ENCODE results near the gene ADAM23.

The ADAM23 gene

DNA sequence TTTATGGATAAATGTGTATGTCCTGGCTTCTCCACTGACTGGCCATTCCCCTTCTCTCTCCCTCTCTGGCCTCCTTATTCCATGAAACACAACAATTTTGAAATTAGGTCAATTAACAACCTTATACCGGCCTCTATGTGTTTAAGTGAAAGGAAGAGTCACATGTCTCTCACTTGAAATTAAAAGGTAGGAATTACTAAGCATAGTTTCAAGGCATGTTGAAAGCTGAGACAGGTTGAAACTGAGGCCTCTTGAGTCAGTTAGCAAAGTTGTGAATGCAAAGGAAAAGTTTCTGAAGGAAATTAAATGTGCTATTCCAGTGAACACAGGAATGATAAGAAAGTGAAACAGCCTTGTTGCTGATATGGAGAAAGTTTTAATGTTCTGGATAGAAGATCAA is 69.7 kb downstream of the ADAM23 start:
- DNase-seq = no peak

DNA sequence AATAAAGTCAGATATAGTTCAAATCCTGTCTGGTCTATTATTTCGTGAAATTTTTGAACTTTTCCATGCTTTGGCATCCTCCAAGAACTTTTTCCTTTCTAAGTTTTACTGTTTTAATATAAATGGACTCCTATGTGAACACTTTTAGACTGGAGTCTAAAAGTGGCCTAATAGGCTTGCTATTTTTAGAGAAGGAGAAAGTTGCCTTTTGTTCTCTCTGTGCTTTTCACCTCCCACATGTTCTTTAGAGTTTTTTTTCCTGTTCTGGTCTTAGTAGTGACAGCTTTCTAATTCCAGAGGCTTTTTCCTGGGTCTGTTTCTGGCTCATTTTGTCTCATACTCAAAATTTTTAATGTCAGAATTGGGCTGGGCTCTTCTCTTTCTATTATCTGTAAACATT is 72.2 kb downstream of the ADAM23 start:
- no peak for DNase-seq

DNA sequence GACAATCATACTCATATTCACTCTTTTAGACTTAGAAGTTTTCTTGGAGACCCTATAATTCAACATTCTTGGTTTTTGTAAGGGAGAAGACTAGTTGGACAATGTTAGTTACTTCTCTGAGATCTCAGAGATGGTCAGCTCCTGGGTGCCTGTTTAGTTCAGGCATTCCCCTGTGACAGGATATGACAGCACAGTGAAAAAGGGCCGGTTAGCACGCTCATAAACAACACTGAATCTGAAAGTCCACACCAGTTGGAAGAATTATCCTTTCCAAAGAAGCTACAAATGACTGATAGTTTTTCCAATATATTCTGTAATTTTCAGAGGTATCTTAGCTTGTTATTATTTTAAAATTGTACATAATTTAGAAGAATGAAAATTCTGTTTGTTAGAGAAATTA is 75.7 kb downstream of the ADAM23 start:
- no peak for DNase-seq

DNA sequence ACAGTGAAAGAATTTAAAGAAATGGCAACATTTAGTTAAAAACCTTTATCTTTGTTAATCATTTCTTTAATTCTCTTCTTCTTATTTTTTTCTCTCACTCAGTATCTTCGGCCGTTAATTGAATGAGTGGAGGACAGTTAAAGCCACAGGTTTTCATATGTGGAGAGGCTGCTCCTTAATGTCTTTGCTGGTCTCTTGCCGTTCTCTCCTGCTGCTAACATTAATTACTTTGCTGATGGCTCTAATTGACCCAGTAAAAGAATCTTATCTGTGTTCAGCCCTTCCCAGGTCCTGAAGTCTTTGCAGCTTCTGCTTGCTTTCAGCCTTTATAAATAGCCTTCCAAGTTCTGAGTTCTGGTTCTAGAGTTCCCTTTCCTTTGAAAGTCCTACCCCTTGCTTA is 77.1 kb downstream of the ADAM23 start:
- no peak for DNase-seq

DNA sequence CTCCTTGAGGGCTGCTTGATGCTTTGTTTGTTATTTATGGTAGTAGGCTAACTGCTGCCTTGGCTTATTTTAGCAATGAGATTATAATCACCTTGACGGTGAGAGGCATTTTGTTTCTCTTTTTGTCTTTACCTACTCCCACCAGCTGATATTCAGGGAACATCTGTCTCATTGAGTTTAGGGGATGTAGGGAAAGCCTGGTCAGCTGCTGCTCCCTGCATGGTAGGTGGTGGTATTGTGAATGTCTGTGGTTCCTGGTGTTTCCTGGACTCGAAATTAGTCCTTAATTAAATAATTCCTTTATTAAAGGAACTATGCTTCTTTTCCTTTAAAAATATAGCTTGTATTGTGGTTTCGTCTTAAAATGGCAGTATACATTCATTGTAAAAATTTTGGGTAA is 77.8 kb downstream of the ADAM23 start:
- DNase-seq = no peak

DNA sequence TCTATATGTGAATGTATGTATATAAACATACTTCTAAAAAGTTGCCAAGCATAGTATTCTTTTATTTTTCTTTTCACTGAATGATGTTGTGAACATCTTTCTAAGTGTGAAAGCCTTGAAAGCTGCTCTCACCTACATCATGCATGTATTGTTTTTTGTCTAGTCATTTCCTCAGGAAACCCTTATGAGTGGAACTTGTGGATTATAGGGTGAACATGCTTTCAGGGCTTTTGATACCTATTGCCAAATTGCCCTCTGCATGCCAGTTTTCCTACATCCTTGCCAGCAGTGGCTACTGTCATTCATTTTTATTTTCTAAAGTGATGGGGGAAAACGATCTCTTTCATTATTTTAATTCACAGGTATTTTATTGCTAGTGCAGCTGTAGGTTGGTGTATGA is 78.3 kb downstream of the ADAM23 start:
- DNase-seq = no peak

DNA sequence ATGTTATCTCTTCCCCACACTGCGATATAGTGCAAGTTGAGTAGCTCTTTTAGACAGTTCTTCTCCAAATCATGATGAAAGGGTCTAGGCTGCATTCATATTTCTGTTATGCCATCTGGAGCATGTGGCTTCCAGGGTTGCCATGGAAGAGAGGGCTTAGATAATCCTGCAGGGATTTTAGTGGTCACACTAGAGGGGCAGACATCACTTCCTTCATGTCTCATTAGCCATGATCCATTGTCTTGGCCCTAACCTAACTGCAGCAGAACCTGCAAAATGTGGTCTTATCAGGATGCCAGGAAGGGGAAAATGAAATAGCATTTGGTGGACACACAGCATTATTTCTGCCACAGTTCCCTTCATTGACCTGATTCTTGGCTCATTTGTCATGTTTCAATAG is 83.1 kb downstream of the ADAM23 start:
- no peak for DNase-seq

DNA sequence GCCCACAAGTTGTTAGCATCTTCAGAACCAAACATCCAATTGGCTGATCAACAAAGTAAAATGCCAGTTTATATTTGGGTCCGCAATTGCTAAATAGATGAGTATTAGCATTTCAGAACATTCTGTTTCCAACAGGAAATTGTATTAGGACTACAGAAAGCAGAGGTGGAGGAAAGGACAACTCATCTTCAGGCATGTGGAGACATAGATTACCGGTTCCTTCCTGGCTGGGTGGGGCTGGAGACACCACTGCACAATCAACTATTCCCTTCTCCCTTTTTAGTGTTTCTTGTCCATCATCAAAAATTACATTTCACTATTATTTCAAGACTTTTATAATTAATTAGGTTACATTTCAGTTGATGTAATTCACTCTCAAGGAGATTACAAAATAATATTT is 83.8 kb downstream of the ADAM23 start:
- no peak for DNase-seq

DNA sequence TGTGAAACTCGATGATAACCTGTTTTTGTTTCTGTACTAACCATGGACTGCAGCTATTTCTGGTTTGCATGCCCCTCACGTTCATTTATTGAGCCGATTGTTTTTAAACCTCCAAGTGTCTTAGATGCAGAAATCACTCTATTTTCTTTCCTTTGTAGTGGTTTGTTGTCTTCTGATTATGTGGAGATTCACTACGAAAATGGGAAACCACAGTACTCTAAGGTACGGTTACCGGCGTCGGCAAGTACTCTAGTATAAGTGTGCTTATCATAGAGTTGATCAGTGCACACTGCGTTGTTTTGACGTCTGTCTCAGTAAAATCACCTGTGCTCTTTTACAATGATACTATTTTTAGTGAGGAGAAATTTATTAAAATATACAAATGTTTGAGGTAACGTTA is 87.4 kb downstream of the ADAM23 start:
- DNase-seq = peak; percentile 26

DNA sequence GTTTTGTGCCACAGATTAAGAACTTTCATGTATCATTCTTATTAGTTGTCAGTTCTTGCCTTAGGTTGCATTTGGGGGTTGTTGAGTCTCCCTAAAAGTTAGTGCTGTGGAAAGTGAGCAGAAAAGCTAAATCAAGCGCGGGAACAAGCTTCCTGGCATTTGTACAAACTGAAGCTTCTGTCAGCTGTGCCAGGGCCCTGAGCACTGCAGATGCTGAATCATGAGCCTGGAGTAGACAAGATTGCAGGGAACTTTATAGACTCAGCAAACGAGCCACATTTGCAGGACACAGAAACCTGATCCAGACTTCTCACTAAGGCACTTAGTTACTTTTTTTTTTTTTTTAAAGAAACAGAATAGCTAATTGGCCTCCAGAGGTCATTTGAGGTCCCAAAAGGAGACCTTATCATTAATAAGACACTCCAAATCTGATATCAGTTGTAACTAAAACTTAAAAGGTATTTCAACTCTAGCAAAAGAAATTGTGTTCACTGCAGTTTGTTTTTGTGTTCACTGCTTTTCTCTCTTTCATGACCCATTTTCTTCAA is 88.7 kb downstream of the ADAM23 start:
- DNase-seq = no peak

DNA sequence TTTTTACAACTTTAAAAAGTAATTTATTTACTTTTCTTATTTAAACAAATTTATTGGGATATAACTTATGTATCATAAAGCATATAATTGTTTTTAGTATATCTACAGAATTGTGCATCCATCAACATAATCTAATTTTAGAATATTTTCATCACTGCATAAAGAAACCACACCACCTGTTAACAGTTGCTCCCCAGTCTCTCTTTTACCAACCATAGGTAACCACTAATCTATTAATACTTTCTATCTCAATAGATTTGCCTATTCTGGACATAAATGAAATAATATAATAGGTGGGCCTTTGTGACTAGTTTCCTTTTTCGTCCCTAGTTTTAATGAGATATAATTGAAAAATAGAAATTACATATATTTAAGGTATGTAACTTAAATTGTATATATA is 90.6 kb downstream of the ADAM23 start:
- no peak for DNase-seq

DNA sequence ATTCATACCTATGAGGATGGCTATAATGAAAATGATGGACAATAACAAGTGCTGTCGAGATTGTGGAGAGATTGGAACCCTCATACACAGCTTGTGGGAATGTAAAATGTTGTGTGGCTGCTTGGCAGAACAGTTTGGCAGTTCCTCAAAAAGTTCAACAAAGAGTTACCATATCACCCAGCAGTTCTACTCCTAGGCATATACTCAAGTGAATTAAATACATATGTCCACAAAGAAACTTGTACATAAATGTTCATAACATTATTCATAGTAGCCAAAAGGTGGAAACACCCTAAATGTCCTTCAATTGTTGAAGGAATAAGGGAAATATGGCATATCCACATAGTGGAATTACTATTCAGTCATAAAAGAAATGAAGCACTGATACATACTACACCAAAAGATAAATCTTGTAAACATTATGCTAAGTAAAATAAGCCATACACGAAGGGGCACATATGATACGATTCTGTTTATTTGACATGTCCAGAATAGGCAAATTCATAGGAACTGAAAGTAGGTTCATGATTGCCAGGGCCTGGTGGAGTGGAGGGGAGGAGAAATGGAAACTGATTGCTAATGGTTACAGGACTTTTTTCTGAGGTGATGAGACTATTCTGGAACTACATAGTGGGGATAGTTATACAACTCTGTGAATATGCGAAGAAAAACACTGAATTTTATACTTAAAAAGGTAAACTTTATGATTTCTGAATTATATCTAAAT is 92.1 kb downstream of the ADAM23 start:
- no peak for DNase-seq

DNA sequence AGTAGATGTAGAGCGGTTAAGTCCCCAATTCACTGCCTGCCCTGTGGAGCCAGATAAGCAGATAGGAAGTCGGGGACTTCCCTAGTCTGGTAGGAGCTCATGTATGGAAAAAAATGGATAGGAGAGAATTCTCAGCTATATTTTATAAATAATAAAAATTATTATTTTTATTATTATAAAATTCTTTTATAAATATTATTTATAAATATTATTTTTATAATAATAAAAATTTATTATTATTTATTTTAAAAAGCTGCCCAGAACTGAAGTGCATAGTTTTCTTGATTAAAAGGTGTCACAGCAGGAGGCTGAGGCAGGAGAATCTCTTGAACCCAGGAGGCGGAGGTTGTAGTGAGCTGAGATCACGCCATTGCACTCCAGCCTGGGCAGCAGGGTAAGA is 97.4 kb downstream of the ADAM23 start:
- DNase-seq = no peak

DNA sequence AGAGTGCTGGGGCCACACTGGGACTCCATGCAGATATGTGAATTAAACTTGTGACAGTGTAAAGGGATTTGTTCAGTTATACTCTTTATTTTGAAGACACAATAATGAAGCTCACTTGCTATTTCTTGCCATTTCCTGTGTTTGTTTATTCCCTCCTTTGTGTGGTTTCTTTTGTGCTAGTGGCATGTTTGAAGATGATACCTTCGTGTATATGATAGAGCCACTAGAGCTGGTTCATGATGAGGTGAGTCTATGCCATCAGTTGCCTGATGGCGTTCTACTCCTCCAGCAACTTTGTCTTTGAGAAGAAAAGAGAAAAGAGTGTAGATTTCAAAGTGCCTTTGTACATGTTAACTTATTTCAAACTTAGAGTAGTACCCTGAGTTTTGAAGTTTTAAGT is 99.7 kb downstream of the ADAM23 start:
- no peak for DNase-seq

DNA sequence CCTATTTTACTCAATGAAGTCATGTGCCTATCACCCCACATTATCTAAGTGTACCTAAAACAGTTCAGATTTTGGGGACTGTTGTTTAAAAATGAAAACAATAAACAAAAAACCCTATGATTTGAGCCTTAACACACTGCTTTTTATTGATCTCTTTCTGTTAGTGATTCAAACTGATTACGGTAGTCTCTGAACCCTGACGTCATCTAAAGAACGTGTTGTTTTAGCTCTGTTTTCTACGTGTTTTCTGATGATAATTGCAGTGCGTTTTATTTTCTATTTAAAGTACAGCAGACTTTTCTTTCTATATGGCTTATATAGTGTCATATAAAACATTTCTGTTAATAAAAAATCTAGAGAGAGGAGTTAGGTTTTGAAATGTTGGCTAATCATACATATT is 105.1 kb downstream of the ADAM23 start:
- no peak for DNase-seq

DNA sequence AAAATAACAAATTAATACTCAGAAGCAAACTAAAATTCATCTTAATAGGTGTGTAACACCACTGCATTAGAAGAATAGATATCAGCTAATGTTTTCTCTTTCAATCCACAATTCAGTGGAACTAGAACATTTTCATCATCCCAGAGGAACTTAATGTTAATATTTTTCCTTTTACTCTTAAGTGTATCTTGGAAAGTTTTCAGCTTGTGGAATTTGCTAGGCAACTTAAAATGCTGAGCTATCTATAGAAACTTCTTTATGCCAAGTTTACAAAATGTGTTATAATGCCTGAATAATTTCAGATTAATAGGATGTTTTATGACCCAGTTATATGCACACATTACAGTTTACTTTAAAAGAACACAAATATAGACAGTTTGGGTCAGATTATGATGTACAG is 112.4 kb downstream of the ADAM23 start:
- DNase-seq = no peak

DNA sequence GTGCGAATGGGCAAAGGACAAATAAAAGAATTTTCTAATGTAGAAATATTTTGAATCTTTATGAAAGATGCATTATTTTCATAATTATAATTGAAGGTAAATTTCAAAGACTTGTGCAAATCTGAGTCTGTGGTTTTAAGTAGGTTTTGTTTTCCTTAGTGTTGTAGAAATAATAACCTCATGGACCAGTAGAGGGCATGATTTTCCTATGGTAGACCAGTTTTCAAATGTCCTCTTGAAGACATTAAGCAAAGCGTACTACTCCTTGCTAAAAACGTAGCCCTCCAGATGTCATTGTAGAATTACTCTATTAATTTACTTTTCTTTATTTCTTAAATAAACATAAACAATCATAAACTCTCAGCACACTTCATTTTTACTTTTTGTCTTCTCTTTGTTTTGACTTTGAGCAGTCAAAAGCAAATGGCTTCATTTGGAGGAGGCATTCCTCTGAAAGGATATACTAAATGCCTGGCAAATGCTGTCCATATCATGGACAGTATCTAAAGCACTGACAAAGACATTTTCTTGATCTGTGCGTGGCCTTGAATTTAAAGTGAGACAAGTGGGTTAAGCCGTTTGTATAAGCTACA is 113.1 kb downstream of the ADAM23 start:
- DNase-seq = no peak

DNA sequence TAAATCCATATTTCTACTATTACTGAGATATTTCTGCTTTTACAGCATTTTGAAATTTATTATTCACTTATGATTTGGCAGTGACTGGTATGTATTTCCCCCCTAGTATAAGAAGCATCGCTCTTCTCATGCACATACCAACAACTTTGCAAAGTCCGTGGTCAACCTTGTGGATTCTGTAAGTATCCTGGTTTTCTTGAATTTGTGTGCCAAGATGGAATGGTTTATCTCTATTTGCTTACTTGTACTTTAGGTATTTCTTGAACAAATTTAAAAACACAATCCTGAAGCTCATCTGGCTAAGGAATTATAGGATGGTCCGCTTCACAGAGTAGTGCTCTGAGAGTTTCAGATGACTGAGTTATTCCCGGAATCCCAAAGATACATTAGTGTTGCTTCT is 114.0 kb downstream of the ADAM23 start:
- no peak for DNase-seq

DNA sequence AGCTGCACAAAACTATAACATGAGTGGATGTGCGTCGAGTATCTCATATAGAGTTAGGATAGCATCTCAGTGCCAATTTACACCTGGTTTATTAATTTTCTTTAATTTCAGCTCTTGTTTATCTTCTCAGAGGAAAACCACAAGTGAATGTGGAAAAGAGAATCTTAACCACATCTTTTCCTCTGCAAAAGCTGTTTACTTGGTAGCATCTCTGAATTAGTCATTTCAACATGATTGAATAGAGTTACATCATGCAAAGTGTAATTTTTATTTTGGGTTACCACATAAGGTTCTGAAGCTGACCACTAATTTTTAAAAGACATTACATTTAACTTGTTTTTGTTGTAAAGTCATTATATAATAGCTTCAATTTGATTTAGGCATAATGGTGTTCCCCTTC is 115.2 kb downstream of the ADAM23 start:
- no peak for DNase-seq

DNA sequence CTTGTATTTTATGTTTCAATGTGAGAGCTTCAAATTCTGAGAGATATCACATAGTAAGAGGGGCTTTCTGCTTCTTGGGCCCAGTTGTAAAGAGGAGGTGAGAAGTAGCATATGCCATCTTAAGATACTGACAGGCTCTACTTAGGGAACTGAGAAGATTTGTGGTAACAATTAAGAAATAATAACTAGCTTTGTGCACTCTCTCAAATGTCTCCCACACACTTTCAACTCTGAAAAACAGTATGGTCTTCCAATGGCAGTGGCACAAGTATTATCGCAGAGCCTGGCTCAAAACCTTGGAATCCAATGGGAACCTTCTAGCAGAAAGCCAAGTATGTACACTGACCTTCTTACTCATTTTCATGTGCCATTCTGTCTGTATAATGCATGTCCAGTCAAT is 118.6 kb downstream of the ADAM23 start:
- DNase-seq = no peak

DNA sequence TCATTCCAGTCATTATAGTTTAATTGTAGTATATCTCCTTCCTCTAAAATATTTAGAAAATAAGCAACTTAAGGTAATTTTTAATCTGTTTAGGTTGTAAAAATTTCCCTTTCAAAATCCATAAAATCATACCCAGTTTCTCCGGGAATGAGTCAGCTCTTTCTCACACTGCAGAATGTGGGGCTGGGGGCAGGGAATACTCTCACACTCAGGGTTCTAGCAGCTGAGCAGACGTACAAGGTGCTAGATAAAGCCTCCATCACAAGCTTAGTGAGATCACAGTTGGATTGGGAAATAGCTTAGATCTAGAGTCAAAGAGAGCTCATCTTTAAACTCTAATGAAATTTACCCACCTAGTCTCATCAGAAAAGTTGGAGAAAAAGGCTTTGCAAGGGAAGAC is 119.0 kb downstream of the ADAM23 start:
- DNase-seq = no peak

DNA sequence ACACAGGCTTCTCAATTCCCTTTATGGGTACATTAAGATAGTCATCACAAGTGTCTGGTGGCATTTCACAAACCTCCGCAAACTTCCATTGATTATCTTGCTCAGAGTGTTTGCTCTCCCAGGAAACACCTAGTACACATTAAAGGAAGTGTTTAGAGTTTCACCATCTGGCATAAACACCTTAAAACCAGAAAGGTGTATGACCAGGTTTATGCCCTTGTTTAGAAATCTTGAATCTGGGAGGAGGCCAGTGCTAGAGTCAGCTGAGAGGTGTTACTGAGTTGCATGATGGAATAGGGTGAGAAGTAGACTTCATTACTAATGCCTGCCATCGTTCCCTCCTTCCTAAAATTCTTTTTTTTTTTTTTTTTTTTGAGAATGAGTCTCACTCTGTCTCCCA is 120.0 kb downstream of the ADAM23 start:
- DNase-seq = no peak

DNA sequence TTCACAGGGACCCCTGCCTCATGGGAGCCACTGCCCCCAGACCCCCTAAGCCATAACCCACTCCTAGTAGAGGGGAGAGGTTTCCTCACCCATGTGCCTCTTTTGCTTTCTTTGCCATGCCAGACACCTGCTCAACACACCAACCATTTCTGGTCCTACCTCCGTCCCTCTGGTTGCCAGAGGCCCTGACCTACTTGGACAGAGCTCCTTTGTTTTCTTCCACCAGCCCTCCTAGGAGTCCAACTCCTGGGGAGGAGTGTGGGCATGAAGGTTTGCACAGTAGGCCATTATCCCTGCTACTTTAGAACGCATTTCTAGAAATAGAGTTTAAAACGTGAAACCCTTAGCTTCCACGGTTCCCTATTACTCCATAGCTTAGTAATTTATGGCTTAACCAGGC is 122.3 kb downstream of the ADAM23 start:
- no peak for DNase-seq

DNA sequence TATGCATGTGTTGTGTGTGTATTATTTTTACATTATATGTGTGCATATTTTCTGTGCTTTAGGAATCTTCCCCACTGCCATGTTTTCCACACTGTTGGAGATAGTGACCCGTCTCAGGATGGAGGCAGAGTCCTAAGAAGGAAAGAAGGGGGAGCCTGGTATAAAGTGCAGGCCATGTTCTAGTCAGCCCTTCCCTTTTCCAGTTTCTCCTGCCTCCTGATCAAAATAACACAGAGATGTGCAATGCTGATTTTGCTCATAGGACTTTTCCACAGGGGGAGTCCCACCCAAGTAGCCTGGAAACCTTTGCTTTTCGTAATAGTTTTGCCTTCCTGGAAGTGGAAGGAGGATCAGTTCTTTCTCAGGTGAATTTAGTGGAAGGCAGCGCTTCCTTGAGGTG is 126.1 kb downstream of the ADAM23 start:
- DNase-seq = no peak

DNA sequence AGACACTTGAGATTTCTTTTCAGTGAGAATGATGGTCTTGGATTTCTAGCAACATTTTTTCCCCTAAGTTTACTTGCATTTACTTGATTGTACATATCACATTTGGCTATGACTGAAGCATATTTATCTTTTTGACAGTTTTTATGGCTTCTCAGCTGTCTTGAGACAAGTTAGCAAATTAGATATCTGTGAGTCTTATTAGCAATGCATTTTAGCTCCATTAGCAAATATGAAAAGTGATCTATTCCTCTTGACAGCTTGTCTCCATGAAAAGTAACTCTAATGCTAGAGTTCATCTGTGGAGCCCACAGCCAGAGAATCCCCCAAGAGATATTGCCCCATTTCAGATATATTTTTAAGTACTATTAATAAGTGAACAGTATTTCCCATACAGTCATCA is 126.9 kb downstream of the ADAM23 start:
- DNase-seq = no peak
